IPS-NIHi11 (cell line): ENCODE data around the gene ANKRD55.
"Not testable (repeated sequence)": the region's sequence is repeated elsewhere in the genome, so short reads cannot be mapped to it uniquely, and the experiment has no call there.

Experiments used
- DNase-seq: peaks from one replicate; pipeline ENCODE4 v3.0.0; 2012; ENCODE audit warnings: mixed read lengths, low spot score

The ANKRD55 gene

DNA sequence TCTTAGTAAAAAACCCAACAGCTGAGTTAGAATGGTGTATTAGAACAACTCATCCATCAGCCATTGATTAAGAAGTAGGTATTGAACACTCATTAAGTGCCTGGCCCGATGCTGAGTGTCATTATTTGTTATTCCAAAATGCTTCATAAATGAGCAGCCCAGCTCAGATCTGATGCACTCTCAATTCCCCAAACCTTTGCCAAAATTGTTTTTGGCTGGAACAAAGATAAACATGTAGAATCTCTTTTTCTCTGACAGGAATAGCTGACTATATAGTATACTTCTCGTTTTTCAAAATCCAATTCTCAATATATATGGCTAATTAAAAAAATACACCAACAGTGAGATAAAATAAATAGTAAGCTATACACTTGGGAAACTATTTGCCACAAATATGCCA, 20.0 kb upstream of the ANKRD55 start:
- no peak for DNase-seq

DNA sequence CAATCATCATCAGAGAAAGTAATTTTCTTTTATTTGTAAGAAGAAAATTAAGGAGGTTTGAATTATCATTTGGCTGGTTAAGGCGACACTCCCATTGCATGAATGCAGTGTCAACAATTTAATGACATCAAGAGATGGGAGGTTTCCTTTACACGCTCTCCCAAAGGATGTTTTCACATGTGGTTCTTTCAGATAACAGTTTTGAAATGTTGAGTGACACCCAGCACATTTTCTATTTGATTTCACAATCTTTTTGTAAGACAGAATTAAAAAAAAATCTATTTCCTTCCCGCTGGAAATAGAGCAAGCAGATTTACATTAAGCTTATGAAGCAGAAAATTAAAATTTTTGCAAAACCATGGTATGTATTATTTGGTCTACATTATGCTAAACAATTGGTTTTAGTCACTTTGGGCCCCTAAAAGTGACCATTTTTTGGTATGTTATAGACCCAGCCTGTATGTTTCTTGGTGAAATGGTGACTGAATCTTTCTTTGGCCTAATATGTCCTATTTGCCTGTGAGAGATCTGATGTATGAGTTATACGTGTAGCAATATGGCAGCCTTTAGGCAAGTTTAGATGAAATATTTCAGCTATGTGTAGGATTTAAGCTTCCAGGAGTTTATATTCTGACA, 18.9 kb upstream of the ANKRD55 start:
- no peak for DNase-seq

DNA sequence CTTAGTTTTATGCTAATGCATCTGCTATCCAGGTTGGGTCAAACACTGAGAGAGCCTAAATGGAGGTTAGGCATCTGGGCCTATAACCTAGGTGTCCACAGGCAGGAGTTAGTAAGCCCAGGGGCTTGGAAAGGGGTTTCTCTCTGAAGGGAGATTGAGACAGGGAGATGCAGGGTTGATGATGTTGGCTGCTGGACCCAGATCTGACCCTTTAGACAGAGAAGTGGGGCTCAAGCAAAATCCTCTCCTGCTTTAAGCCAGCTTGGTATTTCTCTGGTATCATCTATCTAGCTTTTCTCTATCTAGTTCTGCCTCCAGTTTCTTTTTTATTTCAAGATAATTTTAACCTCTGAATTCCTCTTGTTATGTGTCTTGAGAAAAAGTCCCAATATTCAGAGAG, 18.3 kb upstream of the ANKRD55 start:
- no peak for DNase-seq

- DNase-seq = no peak
Observed at GRCh38 chr5:56250011-56250410, 16.9 kb upstream of the ANKRD55 start.

DNA sequence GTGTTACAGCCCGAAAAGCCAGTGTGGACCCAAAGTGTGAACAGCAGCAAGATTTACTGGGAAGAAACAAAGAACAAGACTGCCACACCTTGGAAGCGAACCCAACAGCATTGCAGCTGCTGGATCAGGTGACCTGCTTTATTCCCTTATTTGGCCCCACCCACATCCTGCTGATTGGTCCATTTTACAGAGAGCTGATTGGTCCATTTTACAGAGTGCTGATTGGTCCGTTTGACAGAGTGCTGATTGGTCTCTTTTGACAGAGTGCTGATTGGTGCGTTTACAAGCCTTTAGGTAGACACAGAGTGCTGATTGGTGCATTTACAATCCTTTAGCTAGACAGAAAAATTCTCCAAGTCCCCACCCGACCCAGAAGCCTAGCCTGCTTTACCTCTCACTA, 16.0 kb upstream of the ANKRD55 start:
- DNase-seq = not testable (repeated sequence)

DNA sequence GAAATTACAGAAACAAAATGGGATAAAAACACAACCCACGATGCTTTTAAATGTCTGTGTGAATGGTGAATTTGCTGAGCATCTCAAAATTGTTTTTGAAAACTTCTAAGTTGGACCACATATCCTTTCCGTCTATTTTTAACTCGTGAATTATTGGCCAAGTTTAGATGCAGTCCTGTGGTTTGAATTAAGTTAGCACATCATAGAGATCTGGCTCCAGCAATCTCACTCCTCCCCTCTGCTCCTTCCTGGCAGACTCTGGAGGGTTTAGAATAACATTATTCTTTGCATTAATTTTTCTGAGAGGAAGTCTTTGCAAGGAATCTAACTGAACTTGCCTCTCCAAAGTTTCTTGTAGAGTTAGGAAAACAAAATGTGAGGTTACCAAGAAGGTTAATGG, 14.5 kb upstream of the ANKRD55 start:
- DNase-seq = no peak

- no peak for DNase-seq
Observed at GRCh38 chr5:56246769-56247168, 13.6 kb upstream of the ANKRD55 start.

DNA sequence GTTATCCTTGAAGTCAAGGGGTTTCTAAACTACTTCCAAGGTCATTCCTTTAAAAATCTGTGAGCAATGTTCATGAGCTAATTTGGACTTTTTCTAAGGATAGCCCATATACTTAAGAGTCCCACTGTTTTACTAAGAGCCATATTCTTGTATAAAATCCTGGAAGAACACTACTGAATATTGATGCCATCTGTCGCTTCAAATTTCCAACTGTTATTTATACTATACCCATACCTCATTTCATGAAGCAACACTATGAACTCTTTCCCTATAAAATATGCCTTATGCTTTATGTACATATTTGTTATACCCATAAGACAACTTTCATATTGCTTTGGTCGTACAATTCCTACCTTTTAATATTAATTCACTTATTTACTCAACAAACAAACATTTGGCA, 12.4 kb upstream of the ANKRD55 start:
- DNase-seq = no peak

DNA sequence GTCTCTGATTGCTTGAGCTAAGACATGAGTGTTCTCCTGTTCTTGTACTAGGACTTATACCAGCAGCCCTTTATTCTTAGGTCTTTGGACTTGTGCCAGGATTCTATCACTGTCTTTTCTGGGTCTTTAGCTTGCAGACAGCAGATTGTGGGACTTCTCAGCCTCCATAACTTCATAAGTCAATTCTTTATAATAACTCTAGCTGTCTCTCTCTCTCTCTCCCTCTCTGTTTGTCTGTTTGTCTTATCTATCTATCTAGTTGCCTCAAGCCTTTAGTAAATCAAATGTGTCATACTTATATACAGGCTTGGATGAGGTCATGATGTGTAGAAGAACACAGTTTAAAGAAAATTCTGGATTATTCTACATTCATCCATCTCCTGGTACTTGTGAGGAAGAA, 11.5 kb upstream of the ANKRD55 start:
- no peak for DNase-seq

DNA sequence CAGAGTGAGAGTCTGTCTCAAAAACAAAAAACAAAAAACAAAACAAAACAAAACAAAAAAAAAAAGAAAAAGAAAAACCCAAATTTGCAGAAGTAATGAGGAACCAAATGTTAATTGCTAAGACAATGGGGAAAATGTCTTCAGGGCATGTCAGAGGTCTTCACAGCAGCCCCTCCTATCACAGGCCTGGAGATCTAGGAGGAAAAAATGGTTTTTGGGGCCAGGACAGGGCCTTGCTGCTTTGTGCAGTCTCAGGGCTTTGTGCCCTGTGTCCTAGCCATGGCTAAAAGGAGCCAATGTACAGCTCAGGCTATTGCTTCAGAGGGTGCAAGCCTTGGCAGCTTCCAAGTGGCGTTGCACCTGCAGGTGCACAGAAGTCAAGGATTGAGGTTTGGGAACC, 9.1 kb upstream of the ANKRD55 start:
- not testable (repeated sequence) for DNase-seq

- no peak for DNase-seq
Observed at GRCh38 chr5:56232538-56232937, 592 bp downstream of the ANKRD55 start.

DNA sequence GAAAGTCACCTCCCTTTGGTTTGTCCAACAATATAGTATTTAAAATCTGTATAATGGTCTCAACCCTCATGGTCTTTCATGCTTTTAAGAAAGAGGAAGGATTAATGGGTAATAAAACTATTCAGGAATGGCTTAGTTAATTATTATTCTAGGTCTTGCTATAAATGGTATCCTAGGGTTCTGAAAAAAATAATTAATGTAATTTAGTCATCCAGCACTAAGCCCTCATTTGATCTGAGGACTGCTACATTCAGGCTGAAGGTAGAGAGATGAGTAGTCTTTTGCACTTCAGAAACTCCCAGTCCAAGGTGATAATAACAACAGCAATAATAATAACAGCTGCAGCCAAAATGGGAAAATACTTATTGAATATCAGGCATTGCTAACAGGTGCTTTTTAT, 2.6 kb downstream of the ANKRD55 start:
- DNase-seq = no peak

GRCh38 chr5:56229111-56229510, 4.0 kb downstream of the ANKRD55 start:
- DNase-seq = no peak

DNA sequence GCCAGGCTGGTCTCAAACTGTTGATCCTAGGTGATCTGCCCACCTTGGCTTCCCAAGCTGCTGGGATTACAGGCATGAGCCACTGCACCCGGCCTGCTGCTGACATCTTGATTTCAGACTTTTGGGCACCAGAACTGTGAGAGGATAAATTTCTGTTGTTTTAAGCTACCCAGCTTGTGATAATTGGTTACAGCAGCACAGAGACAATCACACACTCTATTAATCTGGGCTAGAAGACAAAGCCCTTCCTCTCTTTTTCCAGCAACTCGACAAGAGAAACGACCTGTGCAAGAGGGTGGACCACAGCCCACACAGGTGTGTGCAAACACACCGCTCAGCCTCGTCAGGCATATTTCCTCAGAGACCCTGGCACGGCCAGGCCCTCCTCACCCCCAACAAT, 4.5 kb downstream of the ANKRD55 start:
- DNase-seq = no peak

- no peak for DNase-seq
Observed at GRCh38 chr5:56227691-56228090, 5.4 kb downstream of the ANKRD55 start.

DNA sequence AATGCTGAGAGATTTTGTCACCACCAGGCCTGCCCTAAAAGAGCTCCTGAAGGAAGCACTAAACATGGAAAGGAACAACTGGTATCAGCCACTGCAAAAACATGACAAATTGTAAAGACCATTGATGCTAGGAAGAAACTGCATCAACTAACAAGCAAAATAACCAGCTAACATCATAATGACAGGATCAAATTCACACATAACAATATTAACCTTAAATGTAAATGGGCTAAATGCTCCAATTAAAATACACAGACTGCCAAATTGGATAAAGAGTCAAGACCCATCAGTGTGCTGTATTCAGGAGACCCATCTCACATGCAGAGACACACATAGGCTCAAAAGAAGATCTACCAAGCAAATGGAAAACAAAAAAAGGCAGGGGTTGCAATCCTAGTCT, 9.8 kb downstream of the ANKRD55 start:
- DNase-seq = not testable (repeated sequence)

GRCh38 chr5:56221601-56222000, 11.5 kb downstream of the ANKRD55 start:
- DNase-seq = not testable (repeated sequence)

- no peak for DNase-seq
Observed at GRCh38 chr5:56215019-56215830, 17.9 kb downstream of the ANKRD55 start.

- not testable (repeated sequence) for DNase-seq
Observed at GRCh38 chr5:56213886-56214535, 19.1 kb downstream of the ANKRD55 start.

DNA sequence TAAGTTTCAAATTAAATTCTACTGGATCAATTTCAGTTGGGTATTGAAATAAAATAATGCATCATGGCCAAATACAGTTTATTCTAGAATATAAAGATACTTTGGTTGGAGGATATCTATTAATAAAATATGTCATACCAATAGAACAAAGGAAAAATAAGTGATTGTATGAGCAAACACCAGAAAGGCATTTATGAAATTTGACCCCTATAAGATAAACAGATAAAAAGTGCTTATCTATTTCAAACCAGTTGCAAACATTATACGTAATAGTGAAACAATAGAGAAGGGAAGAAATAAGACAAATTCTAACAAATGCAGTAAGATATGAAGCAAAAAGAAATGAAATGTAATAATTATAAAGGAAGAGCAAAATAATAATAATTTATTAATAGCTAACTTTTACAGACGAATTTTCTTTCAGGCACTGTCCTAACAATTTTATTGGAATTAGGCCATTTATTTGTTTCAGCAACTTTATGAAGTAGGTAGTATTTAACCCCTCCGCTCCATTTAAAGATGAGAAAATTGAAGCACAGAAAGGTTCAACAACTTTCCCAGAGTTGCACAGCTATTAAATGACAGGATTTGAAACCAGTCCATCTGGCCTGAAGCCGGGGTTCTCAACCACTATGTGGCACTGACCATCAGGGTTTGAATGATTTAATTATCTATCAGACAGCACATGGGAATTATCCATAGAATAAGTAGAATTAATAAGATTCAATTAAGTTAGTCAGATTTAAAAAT, 20.8 kb downstream of the ANKRD55 start:
- DNase-seq = no peak

- DNase-seq = peak; percentile 39
Observed at GRCh38 chr5:56211298-56211865, 21.7 kb downstream of the ANKRD55 start.

DNA sequence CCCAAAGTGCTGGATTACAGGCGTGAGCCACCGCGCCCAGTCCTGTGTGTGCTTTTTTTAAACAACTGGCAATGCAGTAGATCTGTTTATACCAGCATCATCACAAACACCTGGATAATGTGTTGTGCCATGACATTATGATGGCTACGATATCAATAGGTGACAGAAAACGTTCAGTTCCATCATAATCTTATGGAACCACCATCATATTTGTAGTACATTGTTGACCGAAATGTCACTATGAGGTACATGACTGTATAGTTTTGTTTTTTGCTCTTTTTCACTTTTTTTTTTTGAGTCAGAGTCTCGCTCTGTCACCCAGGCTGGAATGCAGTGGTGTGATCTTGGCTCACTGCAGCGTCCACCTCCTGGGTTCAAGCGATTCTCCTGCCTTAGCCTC, 24.4 kb downstream of the ANKRD55 start:
- no peak for DNase-seq
